ENCODE data around the gene ITGA5.
A peak's percentile ranks its signal among the peaks of the same experiment; 100 is the strongest.

The ITGA5 gene

GRCh38 chr12:54430471-54431069, 11.5 kb upstream of the ITGA5 start:
- peak; percentile 48 for DNase-seq

- no peak for DNase-seq
These were observed 10.0 kb upstream of the ITGA5 start for GRCh38 chr12:54429014-54429471.

DNA sequence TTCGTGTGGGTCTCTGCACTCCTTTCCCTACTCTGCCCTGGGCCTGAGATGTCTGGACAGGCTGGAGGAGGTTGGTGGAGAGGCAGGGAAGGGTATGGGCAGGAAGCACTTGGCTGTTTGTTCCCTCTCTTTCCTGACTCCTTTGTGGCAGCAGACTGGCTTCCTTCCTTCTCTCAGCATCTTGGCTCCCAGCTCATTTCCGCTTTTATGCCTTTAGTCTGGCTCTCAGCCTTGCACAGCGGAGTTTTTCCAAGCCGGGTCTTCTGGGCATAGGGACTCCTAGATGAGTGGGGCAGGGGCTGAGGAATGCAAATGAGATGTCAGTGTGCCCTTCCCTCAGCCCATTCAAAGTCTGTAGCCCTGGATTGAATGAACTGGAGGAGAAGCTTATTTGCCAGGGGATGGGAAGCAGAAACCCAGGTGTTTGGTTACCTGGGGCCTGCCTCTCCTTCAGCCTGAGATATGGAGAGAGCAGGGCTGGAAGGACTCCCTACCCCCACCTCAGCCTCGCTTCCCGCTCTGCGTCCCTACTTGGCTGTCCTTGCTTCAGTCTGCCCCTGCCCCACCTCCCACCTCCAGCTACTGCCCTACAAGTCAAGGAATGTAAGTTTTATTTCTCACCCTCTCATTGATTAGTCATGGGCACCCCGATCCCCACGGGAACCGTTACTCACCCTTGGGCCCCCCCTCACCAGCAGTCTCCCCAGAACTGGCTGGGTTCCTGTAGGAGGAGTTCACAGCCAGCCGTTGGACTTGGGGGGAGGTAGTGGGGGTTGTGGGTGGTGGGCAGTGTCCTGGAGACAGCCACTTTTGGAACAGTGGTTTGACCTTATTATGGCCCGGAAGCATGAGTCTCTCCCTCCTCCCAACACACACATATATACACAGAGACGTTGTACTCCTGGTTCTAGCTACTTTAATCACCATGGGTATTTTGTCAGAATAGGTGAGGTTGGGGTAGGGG, 9.3 kb upstream of the ITGA5 start:
- DNase-seq: peak; percentile 63

GRCh38 chr12:54427106-54427505, 8.0 kb upstream of the ITGA5 start:
- DNase-seq: no peak

DNA sequence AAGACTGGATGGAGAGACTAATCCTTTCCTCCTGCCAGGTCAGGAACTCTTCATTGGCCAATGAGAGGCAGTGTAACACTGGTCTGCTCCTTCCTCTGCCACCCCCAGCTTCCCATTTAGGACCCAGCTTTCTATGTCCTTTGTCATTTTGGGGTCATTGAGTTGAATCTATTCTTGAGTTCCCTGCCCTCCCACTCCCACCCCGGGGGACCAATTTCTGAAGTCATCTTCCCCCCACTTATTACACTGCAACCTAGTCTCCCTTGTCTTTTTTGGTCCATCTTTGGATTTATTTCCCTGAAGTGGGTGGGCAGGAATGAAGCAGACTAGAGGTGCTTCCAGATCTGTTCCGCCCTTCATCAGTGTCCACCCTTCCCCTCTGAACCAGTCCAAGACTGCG, 7.6 kb upstream of the ITGA5 start:
- DNase-seq: no peak

- no peak for DNase-seq
These were observed 6.6 kb upstream of the ITGA5 start for GRCh38 chr12:54425702-54426101.

GRCh38 chr12:54424224-54424623, 5.2 kb upstream of the ITGA5 start:
- DNase-seq: peak; percentile 60

DNA sequence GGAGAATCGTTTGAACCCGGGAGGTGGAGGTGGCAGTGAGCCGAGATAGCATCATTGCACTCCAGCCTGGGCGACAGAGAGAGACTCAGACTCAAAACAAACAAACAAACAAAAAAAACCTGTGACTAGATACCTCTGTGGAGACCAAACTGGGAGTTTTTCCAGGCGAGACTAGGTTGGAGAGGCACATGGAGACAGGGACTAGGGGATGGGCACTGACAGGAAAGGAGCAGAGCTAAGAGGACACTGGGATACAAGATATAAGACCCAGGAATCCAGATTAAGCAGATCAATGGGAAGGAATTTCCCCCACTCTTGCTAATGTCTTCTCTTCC, 4.7 kb upstream of the ITGA5 start:
- DNase-seq: no peak

- DNase-seq: no peak
These were observed 2.8 kb upstream of the ITGA5 start for GRCh38 chr12:54421879-54422250.

GRCh38 chr12:54421175-54421878, 2.3 kb upstream of the ITGA5 start:
- no peak for DNase-seq

DNA sequence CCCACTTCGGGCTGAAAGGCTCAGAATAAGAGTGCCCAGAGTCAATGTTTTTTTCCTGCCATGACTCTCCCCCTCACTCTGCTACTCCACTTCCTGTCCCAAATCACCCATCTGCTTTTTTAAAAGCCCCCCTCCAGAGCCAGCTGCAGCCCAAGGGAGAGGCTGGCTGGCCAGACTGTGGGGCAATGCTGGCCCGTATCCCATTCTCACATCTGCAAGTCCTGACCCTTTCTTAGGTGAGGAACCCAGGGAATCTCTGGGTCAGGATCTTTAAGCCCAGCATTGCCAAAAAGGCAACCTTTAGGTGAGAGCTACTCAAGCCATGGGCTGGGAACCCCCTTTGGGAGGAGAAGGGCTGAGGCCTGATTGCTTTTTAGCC, 1.7 kb upstream of the ITGA5 start:
- DNase-seq: no peak

GRCh38 chr12:54418441-54419087, 502 bp downstream of the ITGA5 start:
- DNase-seq: no peak

- peak; percentile 50 for DNase-seq
These were observed 1.2 kb downstream of the ITGA5 start for GRCh38 chr12:54417712-54418440.

GRCh38 chr12:54416687-54417603, 2.1 kb downstream of the ITGA5 start:
- DNase-seq: no peak

- no peak for DNase-seq
These were observed 3.7 kb downstream of the ITGA5 start for GRCh38 chr12:54415221-54415929.

GRCh38 chr12:54413284-54414190, 5.5 kb downstream of the ITGA5 start:
- DNase-seq: peak; percentile 84

- DNase-seq: peak; percentile 42
These were observed 6.3 kb downstream of the ITGA5 start for GRCh38 chr12:54412786-54413185.

DNA sequence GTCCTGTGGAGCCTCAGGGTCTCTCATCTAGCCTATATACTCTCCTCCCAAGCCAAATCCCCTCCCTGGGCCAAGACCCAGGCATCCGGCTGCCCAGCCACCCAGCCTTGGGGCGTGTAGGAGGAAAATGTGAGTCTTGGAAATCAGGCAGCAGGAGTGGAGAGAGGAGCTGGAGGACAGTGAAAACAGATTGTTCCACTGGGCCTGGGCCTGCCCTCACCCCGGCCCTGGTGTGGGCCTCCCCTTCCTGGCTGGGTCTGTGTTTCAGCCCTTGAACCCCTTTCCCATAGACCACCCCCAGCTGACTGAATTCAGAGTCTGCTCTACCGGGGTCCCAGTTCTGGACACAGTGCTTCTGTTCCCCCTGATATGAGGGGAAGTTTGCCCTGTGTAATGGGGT, 6.7 kb downstream of the ITGA5 start:
- no peak for DNase-seq

GRCh38 chr12:54411391-54412241, 7.5 kb downstream of the ITGA5 start:
- DNase-seq: peak; percentile 99

Measured in inflammatory macrophage treated with lipopolysaccharide for 4 hours (primary cell).